ENCODE results near the gene CASP8.

GRCh38 chr2:201257956-201258665 lies 2.2 kb upstream of the CASP8 start:
- peak; percentile 49; the same call in 1 of the 2 replicates for TF ChIP-seq POLR2AphosphoS5 (IDR thresholded peaks at IDR 0.05; ENCODE audit: low read depth, low read length)
- TF ChIP-seq CTCF (IDR thresholded peaks at IDR 0.05): no peak
- 0 out of 2 replicates have a peak, but pooled peaks have one; percentile 13 for TF ChIP-seq SIN3A (IDR thresholded peaks at IDR 0.05; ENCODE audit: borderline replicate concordance, insufficient read depth, low read depth, low read length)
- TF ChIP-seq TCF7L2 (IDR thresholded peaks at IDR 0.05; ENCODE audit: low read depth, low read length): no peak
- TF ChIP-seq, protein P1, sequence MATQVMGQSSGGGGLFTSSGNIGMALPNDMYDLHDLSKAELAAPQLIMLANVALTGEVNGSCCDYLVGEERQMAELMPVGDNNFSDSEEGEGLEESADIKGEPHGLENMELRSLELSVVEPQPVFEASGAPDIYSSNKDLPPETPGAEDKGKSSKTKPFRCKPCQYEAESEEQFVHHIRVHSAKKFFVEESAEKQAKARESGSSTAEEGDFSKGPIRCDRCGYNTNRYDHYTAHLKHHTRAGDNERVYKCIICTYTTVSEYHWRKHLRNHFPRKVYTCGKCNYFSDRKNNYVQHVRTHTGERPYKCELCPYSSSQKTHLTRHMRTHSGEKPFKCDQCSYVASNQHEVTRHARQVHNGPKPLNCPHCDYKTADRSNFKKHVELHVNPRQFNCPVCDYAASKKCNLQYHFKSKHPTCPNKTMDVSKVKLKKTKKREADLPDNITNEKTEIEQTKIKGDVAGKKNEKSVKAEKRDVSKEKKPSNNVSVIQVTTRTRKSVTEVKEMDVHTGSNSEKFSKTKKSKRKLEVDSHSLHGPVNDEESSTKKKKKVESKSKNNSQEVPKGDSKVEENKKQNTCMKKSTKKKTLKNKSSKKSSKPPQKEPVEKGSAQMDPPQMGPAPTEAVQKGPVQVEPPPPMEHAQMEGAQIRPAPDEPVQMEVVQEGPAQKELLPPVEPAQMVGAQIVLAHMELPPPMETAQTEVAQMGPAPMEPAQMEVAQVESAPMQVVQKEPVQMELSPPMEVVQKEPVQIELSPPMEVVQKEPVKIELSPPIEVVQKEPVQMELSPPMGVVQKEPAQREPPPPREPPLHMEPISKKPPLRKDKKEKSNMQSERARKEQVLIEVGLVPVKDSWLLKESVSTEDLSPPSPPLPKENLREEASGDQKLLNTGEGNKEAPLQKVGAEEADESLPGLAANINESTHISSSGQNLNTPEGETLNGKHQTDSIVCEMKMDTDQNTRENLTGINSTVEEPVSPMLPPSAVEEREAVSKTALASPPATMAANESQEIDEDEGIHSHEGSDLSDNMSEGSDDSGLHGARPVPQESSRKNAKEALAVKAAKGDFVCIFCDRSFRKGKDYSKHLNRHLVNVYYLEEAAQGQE (IDR thresholded peaks at IDR 0.05; ENCODE audit: insufficient read depth in 1 of 2, low read depth in 2 of 2, low read length in 1 of 2): no peak

Measured in Panc1 (cell line).